Skeletal muscle tissue (tissue), 4 donors: ENCODE data around the gene SYN1. TPM values are rescaled to one million over a fixed set of nuclear protein-coding genes. Genes with fewer than 3 reads are reported as not detected.
A peak's percentile ranks its signal among the peaks of the same experiment; 100 is the strongest.

ENCODE experiments used
- H3K27ac ChIP-seq: one replicate; pipeline ENCODE4 v1.7.0; 2013; ENCODE audit warnings: mild to moderate bottlenecking, low read depth, low read length, inconsistent platforms
- H3K27me3 ChIP-seq, 3 donors: one replicate each; pipeline ENCODE4 v1.7.0; 2013; ENCODE audit warnings: low read length in 3 of 3; ENCODE audit not compliant: control insufficient read depth in 3 of 3, insufficient read depth in 3 of 3
- H3K36me3 ChIP-seq, 3 donors: one replicate each; pipeline ENCODE4 v1.7.0; 2013; ENCODE audit warnings: low read length in 3 of 3; ENCODE audit not compliant: control insufficient read depth in 3 of 3, insufficient read depth in 3 of 3
- H3K4me1 ChIP-seq, 3 donors: one replicate each; pipeline ENCODE4 v1.7.0; 2013; ENCODE audit warnings: low read length in 3 of 3, mild to moderate bottlenecking in 3 of 3; ENCODE audit not compliant: control insufficient read depth in 3 of 3, insufficient read depth in 3 of 3
- H3K4me3 ChIP-seq, 3 donors: one replicate each; pipeline ENCODE4 v1.7.0; 2013; ENCODE audit warnings: low read length in 3 of 3
- H3K9ac ChIP-seq, 3 donors: one replicate each; pipeline ENCODE4 v1.7.0; 2013; ENCODE audit warnings: low read length in 3 of 3, mild to moderate bottlenecking in 3 of 3, moderate library complexity in 2 of 3, low read depth in 1 of 3
- H3K9me3 ChIP-seq, 3 donors: one replicate each; pipeline ENCODE4 v1.7.0; 2013; ENCODE audit warnings: low read length in 3 of 3; ENCODE audit not compliant: control insufficient read depth in 3 of 3
- total RNA-seq: library from RNA; depleted of rRNA; stranded (reverse); fragments of >200 nt; gene quantifications from one replicate; pipeline ENCODE4 v1.2.3, GENCODE V29; 2014
- donor health status: Osteomylitis.

Gene SYN1
- total RNA-seq, 1 donor from 2014 or later = not detected

GRCh38 chrX:47577424-47577823 lies 42.2 kb downstream of the SYN1 start:
- no peak overlapping the region for H3K9ac ChIP-seq
- peaks cover 0 to 21% (median 3%) of the 10 kb centered on the region in 3 donors for H3K4me1 ChIP-seq
- no peak overlapping the region for H3K27ac ChIP-seq
- H3K36me3 ChIP-seq = no peaks in the 10 kb centered on the region
- H3K9me3 ChIP-seq = peaks cover 0 to 2% (median 0%) of the 10 kb centered on the region in 3 donors
- peaks cover 0 to 5% (median 0%) of the 10 kb centered on the region in 3 donors for H3K27me3 ChIP-seq
- no peak overlapping the region for H3K4me3 ChIP-seq

- Histone ChIP-seq H3K36me3 (peaks cover 2 to 3% (median 2%) of the 10 kb centered on the region in 3 donors), H3K4me3 (no peak overlapping the region), H3K27me3 (peaks cover 0 to 5% (median 0%) of the 10 kb centered on the region in 3 donors), H3K27ac (no peak overlapping the region), H3K4me1 (peaks cover 0 to 15% (median 3%) of the 10 kb centered on the region in 3 donors), H3K9me3 (peaks cover 0 to 2% (median 0%) of the 10 kb centered on the region in 3 donors), H3K9ac (no peak overlapping the region)
Observed at GRCh38 chrX:47576021-47576898, 43.4 kb downstream of the SYN1 start.

GRCh38 chrX:47574547-47575301 lies 44.9 kb downstream of the SYN1 start:
- Histone ChIP-seq H3K9me3 (peaks cover 0 to 2% (median 0%) of the 10 kb centered on the region in 3 donors), H3K9ac (peak overlapping the region in 1 of 3 donors; percentile 62), H3K27me3 (peaks cover 0 to 5% (median 0%) of the 10 kb centered on the region in 3 donors), H3K4me1 (peaks cover 0 to 15% (median 3%) of the 10 kb centered on the region in 3 donors), H3K36me3 (peaks cover 6 to 15% (median 10%) of the 10 kb centered on the region in 3 donors), H3K27ac (peak overlapping the region; percentile 44), H3K4me3 (peak overlapping the region in 1 of 3 donors; percentile 13)

- H3K9me3 ChIP-seq = peaks cover 0 to 2% (median 0%) of the 10 kb centered on the region in 3 donors
- H3K4me3 ChIP-seq = peak overlapping the region in 2 of 3 donors; percentile 35
- H3K9ac ChIP-seq = peak overlapping the region; percentile 45 to 62 (median 61)
- peak overlapping the region; percentile 44 for H3K27ac ChIP-seq
- peaks cover 0 to 5% (median 0%) of the 10 kb centered on the region in 3 donors for H3K27me3 ChIP-seq
- peaks cover 11 to 19% (median 16%) of the 10 kb centered on the region in 3 donors for H3K36me3 ChIP-seq
- H3K4me1 ChIP-seq = peaks cover 0 to 13% (median 3%) of the 10 kb centered on the region in 3 donors
Observed at GRCh38 chrX:47574076-47574546, 45.5 kb downstream of the SYN1 start.

GRCh38 chrX:47573341-47574075 lies 46.1 kb downstream of the SYN1 start:
- peaks cover 0 to 4% (median 0%) of the 10 kb centered on the region in 3 donors for H3K27me3 ChIP-seq
- peaks cover 0 to 10% (median 3%) of the 10 kb centered on the region in 3 donors for H3K4me1 ChIP-seq
- H3K9ac ChIP-seq = peak overlapping the region; percentile 45 to 61 (median 60)
- H3K4me3 ChIP-seq = peak overlapping the region; percentile 30 to 35 (median 35)
- peaks cover 0 to 2% (median 0%) of the 10 kb centered on the region in 3 donors for H3K9me3 ChIP-seq
- peaks cover 17 to 21% (median 20%) of the 10 kb centered on the region in 3 donors for H3K36me3 ChIP-seq
- H3K27ac ChIP-seq = peak overlapping the region; percentile 44

- Histone ChIP-seq H3K9me3 (peaks cover 0 to 2% (median 0%) of the 10 kb centered on the region in 3 donors), H3K9ac (no peak overlapping the region), H3K36me3 (peaks cover 24 to 27% (median 26%) of the 10 kb centered on the region in 3 donors), H3K27me3 (peaks cover 0 to 6% (median 0%) of the 10 kb centered on the region in 3 donors), H3K4me3 (no peak overlapping the region), H3K27ac (no peak overlapping the region), H3K4me1 (peaks cover 0 to 10% (median 3%) of the 10 kb centered on the region in 3 donors)
Observed at GRCh38 chrX:47572773-47573340, 46.8 kb downstream of the SYN1 start.

GRCh38 chrX:47571896-47572295 lies 47.8 kb downstream of the SYN1 start:
- Histone ChIP-seq H3K4me3 (no peak overlapping the region), H3K27ac (no peak overlapping the region), H3K9me3 (peaks cover 0 to 2% (median 0%) of the 10 kb centered on the region in 3 donors), H3K4me1 (peaks cover 0 to 10% (median 3%) of the 10 kb centered on the region in 3 donors), H3K36me3 (peaks cover 33 to 36% (median 34%) of the 10 kb centered on the region in 3 donors), H3K27me3 (peaks cover 0 to 6% (median 0%) of the 10 kb centered on the region in 3 donors), H3K9ac (no peak overlapping the region)

GRCh38 chrX:47571215-47571614 lies 48.4 kb downstream of the SYN1 start:
- Histone ChIP-seq H3K4me1 (peaks cover 0 to 10% (median 3%) of the 10 kb centered on the region in 3 donors), H3K9ac (no peak overlapping the region), H3K27ac (no peak overlapping the region), H3K9me3 (peaks cover 0 to 2% (median 0%) of the 10 kb centered on the region in 3 donors), H3K4me3 (no peak overlapping the region), H3K27me3 (peaks cover 0 to 3% (median 0%) of the 10 kb centered on the region in 3 donors), H3K36me3 (peaks cover 38 to 40% (median 38%) of the 10 kb centered on the region in 3 donors)
